Endothelial cell of umbilical vein (primary cell): ENCODE measurements around the gene PPP1R1B. TPM values are rescaled to one million over a fixed set of nuclear protein-coding genes. Genes with fewer than 3 reads are reported as not detected.

Experiments
- Bru-seq: library from RNA; stranded (reverse); fragments of 400-500 nt; gene quantifications from one replicate; lab custom pipeline; 2021; lab: Mats Ljungman, UMichigan
- BruChase-seq, 2 experiments: library from RNA; stranded (reverse); fragments of 400-500 nt; gene quantifications; one replicate each; lab custom pipeline; 2021; lab: Mats Ljungman, UMichigan
- BruUV-seq: library from RNA; stranded (reverse); fragments of 400-500 nt; replicated peaks from 2 replicates; lab custom pipeline; 2021; lab: Mats Ljungman, UMichigan
- CTCF ChIA-PET: fragments of 300-600, 350-600 bp; sonication (Branson Sonifier 250); formaldehyde crosslinking; loops from one replicate; lab custom pipeline; 2021; ENCODE audit warnings: antibody characterized with exemption, inconsistent platforms; lab: Charles Lee
- POLR2A ChIA-PET: fragments of 300-600, 350-600 bp; sonication (Branson Sonifier 250); formaldehyde crosslinking; loops from one replicate; lab custom pipeline; 2021; ENCODE audit warnings: antibody characterized with exemption, inconsistent platforms; lab: Charles Lee
- DNase-seq: peaks from one replicate; pipeline ENCODE4 v3.0.0-alpha.2; 2011; ENCODE audit warnings: low read depth, low spot score
- FAIRE-seq: peaks from 2 replicates; lab custom pipeline; 2011; peaks lifted over from hg19 to GRCh38; lab: Jason Lieb, UNC
- H2AFZ ChIP-seq: 2 replicates; pipeline ENCODE4 v1.6.0; 2012; ENCODE audit warnings: low read depth, low read length, control low read depth, inconsistent platforms
- H3K27ac ChIP-seq: 2 replicates; pipeline ENCODE4 v1.5.1; 2011; ENCODE audit warnings: low read depth, mild to moderate bottlenecking, control low read depth, low read length, moderate library complexity; ENCODE audit not compliant: insufficient read depth
- H3K27me3 ChIP-seq, 2 experiments: 2 replicates each; pipeline versions ENCODE4 v1.6.0 to v1.6.1; 2011; ENCODE audit warnings: low read length in 2 of 2, mixed read lengths in 1 of 2; ENCODE audit not compliant: control insufficient read depth in 2 of 2, insufficient read depth in 2 of 2
- H3K36me3 ChIP-seq, 2 experiments: 2 replicates in 1 of 2; 3 replicates in 1 of 2; pipeline ENCODE4 v1.5.1; 2011; ENCODE audit warnings: low read length in 2 of 2, mild to moderate bottlenecking in 1 of 2, moderate library complexity in 1 of 2; ENCODE audit not compliant: control insufficient read depth in 2 of 2, insufficient read depth in 2 of 2; ENCODE audit errors: extremely low read depth in 1 of 2
- H3K4me1 ChIP-seq: 3 replicates; pipeline ENCODE4 v1.5.1; 2011; ENCODE audit warnings: mild to moderate bottlenecking, low read length; ENCODE audit not compliant: control insufficient read depth, insufficient read depth; ENCODE audit errors: extremely low read depth
- H3K4me2 ChIP-seq: 2 replicates; pipeline ENCODE4 v1.6.1; 2011; ENCODE audit warnings: low read length, control low read depth, mixed read lengths; ENCODE audit not compliant: insufficient read depth
- H3K4me3 ChIP-seq, 3 experiments: fragments of 200-600 bp in 1 of 3; sonication (generic), shearing (Covaris generic) in 1 of 3; replicated peaks in 1 of 3; 2 replicates each; pipeline ENCODE4 v1.5.1; 2011 to 2016; ENCODE audit warnings: control low read depth in 3 of 3, low read length in 3 of 3, mild to moderate bottlenecking in 2 of 3, inconsistent platforms in 1 of 3, low read depth in 1 of 3, moderate library complexity in 1 of 3; ENCODE audit not compliant: insufficient read depth in 1 of 3
- H3K79me2 ChIP-seq: 2 replicates; pipeline ENCODE4 v1.6.0; 2012; ENCODE audit warnings: low read length, inconsistent platforms; ENCODE audit not compliant: control insufficient read depth, insufficient read depth
- H3K9ac ChIP-seq: replicated peaks from 2 replicates; pipeline ENCODE3; 2011; ENCODE audit warnings: low read length, control low read depth; ENCODE audit not compliant: insufficient read depth; ENCODE audit errors: extremely low read depth
- H3K9me1 ChIP-seq: replicated peaks from 3 replicates; pipeline ENCODE4 v1.6.0; 2011; ENCODE audit warnings: mild to moderate bottlenecking, low read length; ENCODE audit not compliant: control insufficient read depth, insufficient read depth; ENCODE audit errors: extremely low read depth
- H3K9me3 ChIP-seq: replicated peaks from 2 replicates; pipeline ENCODE4 v1.5.1; 2012; ENCODE audit warnings: low read length, inconsistent platforms; ENCODE audit not compliant: control insufficient read depth, insufficient read depth
- H4K20me1 ChIP-seq: replicated peaks from 2 replicates; pipeline ENCODE3; 2011; ENCODE audit warnings: mild to moderate bottlenecking, low read length; ENCODE audit not compliant: control insufficient read depth, insufficient read depth; ENCODE audit errors: extremely low read depth
- EZH2 ChIP-seq: IDR thresholded peaks from 2 replicates; pipeline ENCODE4 v1.6.1; 2012; ENCODE audit warnings: borderline replicate concordance, low read depth, mild to moderate bottlenecking, moderate library complexity, low read length, inconsistent platforms; ENCODE audit not compliant: severe bottlenecking
- FOS ChIP-seq: IDR thresholded peaks from 2 replicates; pipeline ENCODE4 v1.6.1; 2011; ENCODE audit warnings: mild to moderate bottlenecking, low read length, moderate library complexity, borderline replicate concordance; ENCODE audit not compliant: insufficient read depth
- GATA2 ChIP-seq: IDR thresholded peaks from 2 replicates; pipeline ENCODE4 v1.7.0; 2011; ENCODE audit warnings: low read depth, mild to moderate bottlenecking, moderate library complexity, mixed read lengths, low read length; ENCODE audit not compliant: insufficient read length, insufficient read depth
- JUN ChIP-seq: IDR thresholded peaks from 2 replicates; pipeline ENCODE4 v1.6.1; 2011; ENCODE audit warnings: borderline replicate concordance, low read depth; ENCODE audit not compliant: insufficient read length, insufficient read depth
- MYC ChIP-seq: IDR thresholded peaks from one replicate; pipeline ENCODE4 v1.6.1; 2011; ENCODE audit warnings: mild to moderate bottlenecking, low read depth, low read length
- POLR2A ChIP-seq: IDR thresholded peaks from 2 replicates; pipeline ENCODE4 v1.6.1; 2012; ENCODE audit warnings: low read depth, mild to moderate bottlenecking, control low read depth, low read length
- POLR2AphosphoS5 ChIP-seq: IDR thresholded peaks from 2 replicates; pipeline ENCODE4 v1.6.1; 2012; ENCODE audit warnings: low read depth, mild to moderate bottlenecking, control low read depth, low read length, moderate library complexity; ENCODE audit not compliant: insufficient read depth
- dilution Hi-C: fragments of 300-500 bp; cut with MboI; formaldehyde crosslinking; loops from one replicate; pipeline ENCODE4 v1.15.0; 2019; ENCODE audit warnings: low sequenced_read_pairs; ENCODE audit not compliant: extremely low pct_ligation_motif_present
- intact Hi-C: fragments of 100-400 bp; cut with micrococcal nuclease; formaldehyde crosslinking; loops from one replicate; pipeline ENCODE4 v1.10.0; 2022
- long read RNA-seq: library from polyadenylated mRNA; stranded (forward); transcript quantifications from one replicate; pipeline ENCODE4 v2.0.0, GENCODE V29; 2021
- polyA minus RNA-seq, 3 experiments: library from RNA; depleted of rRNA, polyadenylated mRNA; stranded (reverse); fragments of >200 nt; gene quantifications; 1 replicate in 1 of 3; 2 replicates in 2 of 3; pipeline ENCODE4 v1.2.3, GENCODE V29; 2011
- polyA plus RNA-seq, 4 experiments: library from polyadenylated mRNA; depleted of rRNA in 3 of 4; stranded (reverse) in 3 of 4; unstranded in 1 of 4; fragments of >200 nt; gene quantifications; 2 replicates each; pipeline versions ENCODE4 v1.2.1 to v1.2.3, GENCODE V29; 2011 to 2012; ENCODE audit warnings: missing spikeins in 1 of 4
- total RNA-seq: library from RNA; stranded (reverse); gene quantifications from 2 replicates; pipeline ENCODE4 v1.2.3, GENCODE V29; 2021
- TF ChIP-seq, protein P1 (sequence below): IDR thresholded peaks from 2 replicates; pipeline ENCODE4 v1.6.1; 2011; ENCODE audit not compliant: insufficient read depth, insufficient read length
- TF ChIP-seq, protein P2 (sequence below), 2 donors: IDR thresholded peaks; 1 replicate in 1 of 2; 2 replicates in 1 of 2; pipeline ENCODE4 v1.5.1; 2011; ENCODE audit warnings: low read length in 2 of 2, mild to moderate bottlenecking in 2 of 2, moderate library complexity in 2 of 2, control low read depth in 1 of 2, inconsistent platforms in 1 of 2, low read depth in 1 of 2; ENCODE audit not compliant: insufficient read depth in 1 of 2; ENCODE audit errors: extremely low read depth in 1 of 2

The PPP1R1B gene
- not detected in 2 replicates for total RNA-seq
- not detected in 2 replicates for polyA plus RNA-seq
- polyA plus RNA-seq (2011; cell fraction: cytosol; rRNA removed) = not detected in 2 replicates
- not detected in 2 replicates for polyA plus RNA-seq (2011; cell fraction: nucleus; rRNA removed)
- not detected in 2 replicates for polyA plus RNA-seq (2012)
- not detected in 2 replicates for polyA minus RNA-seq
- not detected for polyA minus RNA-seq (2011; cell fraction: cytosol; rRNA and poly(A)+ RNA removed)
- not detected in 2 replicates for polyA minus RNA-seq (2011; cell fraction: nucleus; rRNA and poly(A)+ RNA removed)
- not detected for Bru-seq, nascent RNA
- BruChase-seq, experiment 1, labeled RNA remaining after a 6-hour chase = percentile 12 among the genes with signal in this experiment
- not detected for BruChase-seq, experiment 2, labeled RNA remaining after a 2-hour chase
- long read RNA-seq = 0 reads

- ChIA-PET CTCF (interaction anchor here (2.4 to 3.4 kb wide), 3 partner anchors 7 to 79 kb away, joined by 17 to 70 read pairs (median 47); no protein-coding TSS in a partner anchor), POLR2A (no interaction called here)
- Histone ChIP-seq H3K9me3 (no peaks in the 10 kb centered on the region), H3K79me2 (no peaks in the 10 kb centered on the region), H2AFZ (no peak within 1 kb of the TSS), H3K9ac (no peak within 1 kb of the TSS), H3K4me3 (no peak within 1 kb of the TSS), H3K36me3 (no peaks in the 10 kb centered on the region), H3K4me1 (no peaks in the 10 kb centered on the region), H3K4me2 (no peak within 1 kb of the TSS), H3K27me3 (peaks cover 51 to 54% of the 10 kb centered on the region in 2 experiments), H4K20me1 (no peaks in the 10 kb centered on the region), H3K27ac (no peak within 1 kb of the TSS), H3K9me1 (no peaks in the 10 kb centered on the region)
- DNase-seq (no peak), FAIRE-seq (no peak)
- BruUV-seq = no TSS peak
- intact Hi-C loops = loop anchor here (10.0 kb wide), 1 partner anchor 328 kb away; no protein-coding TSS in a partner anchor
- dilution Hi-C loops = no loop called here
- TF ChIP-seq GATA2 = no peak
- no peak for TF ChIP-seq POLR2A
- no peak for TF ChIP-seq MYC
- TF ChIP-seq, protein P1, sequence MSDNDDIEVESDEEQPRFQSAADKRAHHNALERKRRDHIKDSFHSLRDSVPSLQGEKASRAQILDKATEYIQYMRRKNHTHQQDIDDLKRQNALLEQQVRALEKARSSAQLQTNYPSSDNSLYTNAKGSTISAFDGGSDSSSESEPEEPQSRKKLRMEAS = no peak
- no peak for TF ChIP-seq JUN
- no peak for TF ChIP-seq FOS
- TF ChIP-seq, protein P2, sequence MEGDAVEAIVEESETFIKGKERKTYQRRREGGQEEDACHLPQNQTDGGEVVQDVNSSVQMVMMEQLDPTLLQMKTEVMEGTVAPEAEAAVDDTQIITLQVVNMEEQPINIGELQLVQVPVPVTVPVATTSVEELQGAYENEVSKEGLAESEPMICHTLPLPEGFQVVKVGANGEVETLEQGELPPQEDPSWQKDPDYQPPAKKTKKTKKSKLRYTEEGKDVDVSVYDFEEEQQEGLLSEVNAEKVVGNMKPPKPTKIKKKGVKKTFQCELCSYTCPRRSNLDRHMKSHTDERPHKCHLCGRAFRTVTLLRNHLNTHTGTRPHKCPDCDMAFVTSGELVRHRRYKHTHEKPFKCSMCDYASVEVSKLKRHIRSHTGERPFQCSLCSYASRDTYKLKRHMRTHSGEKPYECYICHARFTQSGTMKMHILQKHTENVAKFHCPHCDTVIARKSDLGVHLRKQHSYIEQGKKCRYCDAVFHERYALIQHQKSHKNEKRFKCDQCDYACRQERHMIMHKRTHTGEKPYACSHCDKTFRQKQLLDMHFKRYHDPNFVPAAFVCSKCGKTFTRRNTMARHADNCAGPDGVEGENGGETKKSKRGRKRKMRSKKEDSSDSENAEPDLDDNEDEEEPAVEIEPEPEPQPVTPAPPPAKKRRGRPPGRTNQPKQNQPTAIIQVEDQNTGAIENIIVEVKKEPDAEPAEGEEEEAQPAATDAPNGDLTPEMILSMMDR (IDR thresholded peaks at IDR 0.05; ENCODE audit: extremely low read depth in 1 of 2, insufficient read depth in 1 of 2, low read depth in 1 of 2, low read length in 2 of 2) = no peak
- no peak for TF ChIP-seq EZH2
- no peak for TF ChIP-seq POLR2AphosphoS5
Measured at GRCh38 chr17:39626171-39627046, at the start of gene PPP1R1B. PPP1R1B (plus strand) TSS chr17:39626952; CDS start chr17:39627393, 441 bp downstream.
